ENCODE measurements around the gene DEPP1. TPM values are rescaled to one million over a fixed set of nuclear protein-coding genes. Genes with fewer than 3 reads are reported as not detected.
A peak's percentile ranks its signal among the peaks of the same experiment; 100 is the strongest.

The DEPP1 gene
- total and polyA plus RNA-seq, 2 of the 13 experiments (the other 11 are each of a cell fraction or from before 2014, with no cell fraction given): 14.8 to 270 TPM

DNA sequence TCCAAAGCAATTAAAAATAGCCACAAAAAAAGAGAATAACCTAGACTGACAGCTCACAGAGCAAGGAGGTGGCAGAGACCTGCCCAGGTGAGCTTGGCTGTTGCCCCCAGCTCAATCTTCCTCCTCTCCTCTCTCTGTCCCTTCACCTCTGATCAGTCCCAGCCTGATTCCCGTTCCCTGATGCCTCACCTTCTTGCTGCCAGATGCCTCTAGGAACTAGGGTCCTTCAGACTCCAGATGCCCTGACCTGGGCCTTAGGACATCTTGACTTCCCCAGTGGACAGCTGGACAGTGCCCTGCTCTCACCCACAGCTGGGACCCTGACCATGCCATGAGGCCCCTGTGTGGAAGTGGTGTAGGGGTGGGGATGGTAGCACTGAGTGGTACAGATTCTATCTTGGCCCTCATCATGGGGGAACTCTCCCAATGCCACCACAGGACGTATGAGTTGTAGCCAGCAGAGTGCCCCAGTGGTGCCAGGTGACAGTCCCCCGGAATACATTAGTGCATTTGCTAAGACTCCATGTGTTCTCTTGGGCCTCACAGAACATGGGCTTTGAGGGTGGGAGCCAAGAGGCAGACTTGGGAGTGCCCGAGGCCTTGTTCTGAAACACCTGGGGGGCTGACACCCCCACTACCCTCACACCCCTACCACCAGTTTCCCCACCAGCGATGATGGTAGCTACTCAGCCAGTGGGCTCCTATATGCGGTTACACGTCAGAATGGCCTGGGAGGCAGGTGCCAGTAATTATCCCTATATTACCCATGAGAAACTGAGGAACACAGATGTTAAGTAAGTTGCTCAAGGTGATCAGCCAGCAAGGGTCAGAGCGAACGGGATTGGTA, 2.0 kb downstream of the DEPP1 start (continued):
- TF ChIP-seq, protein P1, sequence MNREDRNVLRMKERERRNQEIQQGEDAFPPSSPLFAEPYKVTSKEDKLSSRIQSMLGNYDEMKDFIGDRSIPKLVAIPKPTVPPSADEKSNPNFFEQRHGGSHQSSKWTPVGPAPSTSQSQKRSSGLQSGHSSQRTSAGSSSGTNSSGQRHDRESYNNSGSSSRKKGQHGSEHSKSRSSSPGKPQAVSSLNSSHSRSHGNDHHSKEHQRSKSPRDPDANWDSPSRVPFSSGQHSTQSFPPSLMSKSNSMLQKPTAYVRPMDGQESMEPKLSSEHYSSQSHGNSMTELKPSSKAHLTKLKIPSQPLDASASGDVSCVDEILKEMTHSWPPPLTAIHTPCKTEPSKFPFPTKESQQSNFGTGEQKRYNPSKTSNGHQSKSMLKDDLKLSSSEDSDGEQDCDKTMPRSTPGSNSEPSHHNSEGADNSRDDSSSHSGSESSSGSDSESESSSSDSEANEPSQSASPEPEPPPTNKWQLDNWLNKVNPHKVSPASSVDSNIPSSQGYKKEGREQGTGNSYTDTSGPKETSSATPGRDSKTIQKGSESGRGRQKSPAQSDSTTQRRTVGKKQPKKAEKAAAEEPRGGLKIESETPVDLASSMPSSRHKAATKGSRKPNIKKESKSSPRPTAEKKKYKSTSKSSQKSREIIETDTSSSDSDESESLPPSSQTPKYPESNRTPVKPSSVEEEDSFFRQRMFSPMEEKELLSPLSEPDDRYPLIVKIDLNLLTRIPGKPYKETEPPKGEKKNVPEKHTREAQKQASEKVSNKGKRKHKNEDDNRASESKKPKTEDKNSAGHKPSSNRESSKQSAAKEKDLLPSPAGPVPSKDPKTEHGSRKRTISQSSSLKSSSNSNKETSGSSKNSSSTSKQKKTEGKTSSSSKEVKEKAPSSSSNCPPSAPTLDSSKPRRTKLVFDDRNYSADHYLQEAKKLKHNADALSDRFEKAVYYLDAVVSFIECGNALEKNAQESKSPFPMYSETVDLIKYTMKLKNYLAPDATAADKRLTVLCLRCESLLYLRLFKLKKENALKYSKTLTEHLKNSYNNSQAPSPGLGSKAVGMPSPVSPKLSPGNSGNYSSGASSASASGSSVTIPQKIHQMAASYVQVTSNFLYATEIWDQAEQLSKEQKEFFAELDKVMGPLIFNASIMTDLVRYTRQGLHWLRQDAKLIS (CRISPR knock-in tag; IDR thresholded peaks at IDR 0.05): peak; percentile 68; the same call in 1 of the 2 replicates
- TF ChIP-seq, protein P2, sequence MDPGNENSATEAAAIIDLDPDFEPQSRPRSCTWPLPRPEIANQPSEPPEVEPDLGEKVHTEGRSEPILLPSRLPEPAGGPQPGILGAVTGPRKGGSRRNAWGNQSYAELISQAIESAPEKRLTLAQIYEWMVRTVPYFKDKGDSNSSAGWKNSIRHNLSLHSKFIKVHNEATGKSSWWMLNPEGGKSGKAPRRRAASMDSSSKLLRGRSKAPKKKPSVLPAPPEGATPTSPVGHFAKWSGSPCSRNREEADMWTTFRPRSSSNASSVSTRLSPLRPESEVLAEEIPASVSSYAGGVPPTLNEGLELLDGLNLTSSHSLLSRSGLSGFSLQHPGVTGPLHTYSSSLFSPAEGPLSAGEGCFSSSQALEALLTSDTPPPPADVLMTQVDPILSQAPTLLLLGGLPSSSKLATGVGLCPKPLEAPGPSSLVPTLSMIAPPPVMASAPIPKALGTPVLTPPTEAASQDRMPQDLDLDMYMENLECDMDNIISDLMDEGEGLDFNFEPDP (CRISPR knock-in tag; conservative IDR thresholded peaks at IDR 0.05): no peak
- TF ChIP-seq TCF7L2 (IDR thresholded peaks at IDR 0.05; ENCODE audit: low read depth, low read length) (no peak), MEIS1 (CRISPR knock-in tag; IDR thresholded peaks at IDR 0.05; ENCODE audit: borderline replicate concordance) (no peak), SRSF9 (IDR thresholded peaks at IDR 0.05; ENCODE audit: borderline replicate concordance, insufficient read depth, low read depth, low read length, poor library complexity, severe bottlenecking) (no peak), MYNN (CRISPR knock-in tag; IDR thresholded peaks at IDR 0.05; ENCODE audit: low read depth) (no peak), POGZ (CRISPR knock-in tag; IDR thresholded peaks at IDR 0.05) (no peak; the same call in 1 of the 2 replicates), KDM2A (CRISPR knock-in tag; IDR thresholded peaks at IDR 0.05; ENCODE audit: borderline replicate concordance, low read depth) (peak; percentile 17; the same call in 1 of the 2 replicates), KDM1A (CRISPR knock-in tag; IDR thresholded peaks at IDR 0.05) (no peak), SMARCC2 (IDR thresholded peaks at IDR 0.05) (no peak), NR2F6 (IDR thresholded peaks at IDR 0.05) (no peak), NR2F6 (CRISPR knock-in tag; IDR thresholded peaks at IDR 0.05) (no peak; the same call in none of the 2 replicates)
- TF ChIP-seq, protein P3, sequence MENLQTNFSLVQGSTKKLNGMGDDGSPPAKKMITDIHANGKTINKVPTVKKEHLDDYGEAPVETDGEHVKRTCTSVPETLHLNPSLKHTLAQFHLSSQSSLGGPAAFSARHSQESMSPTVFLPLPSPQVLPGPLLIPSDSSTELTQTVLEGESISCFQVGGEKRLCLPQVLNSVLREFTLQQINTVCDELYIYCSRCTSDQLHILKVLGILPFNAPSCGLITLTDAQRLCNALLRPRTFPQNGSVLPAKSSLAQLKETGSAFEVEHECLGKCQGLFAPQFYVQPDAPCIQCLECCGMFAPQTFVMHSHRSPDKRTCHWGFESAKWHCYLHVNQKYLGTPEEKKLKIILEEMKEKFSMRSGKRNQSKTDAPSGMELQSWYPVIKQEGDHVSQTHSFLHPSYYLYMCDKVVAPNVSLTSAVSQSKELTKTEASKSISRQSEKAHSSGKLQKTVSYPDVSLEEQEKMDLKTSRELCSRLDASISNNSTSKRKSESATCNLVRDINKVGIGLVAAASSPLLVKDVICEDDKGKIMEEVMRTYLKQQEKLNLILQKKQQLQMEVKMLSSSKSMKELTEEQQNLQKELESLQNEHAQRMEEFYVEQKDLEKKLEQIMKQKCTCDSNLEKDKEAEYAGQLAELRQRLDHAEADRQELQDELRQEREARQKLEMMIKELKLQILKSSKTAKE (CRISPR knock-in tag; IDR thresholded peaks at IDR 0.05; ENCODE audit: borderline replicate concordance): peak; percentile 43; the same call in 1 of the 2 replicates
- TF ChIP-seq, protein P4, sequence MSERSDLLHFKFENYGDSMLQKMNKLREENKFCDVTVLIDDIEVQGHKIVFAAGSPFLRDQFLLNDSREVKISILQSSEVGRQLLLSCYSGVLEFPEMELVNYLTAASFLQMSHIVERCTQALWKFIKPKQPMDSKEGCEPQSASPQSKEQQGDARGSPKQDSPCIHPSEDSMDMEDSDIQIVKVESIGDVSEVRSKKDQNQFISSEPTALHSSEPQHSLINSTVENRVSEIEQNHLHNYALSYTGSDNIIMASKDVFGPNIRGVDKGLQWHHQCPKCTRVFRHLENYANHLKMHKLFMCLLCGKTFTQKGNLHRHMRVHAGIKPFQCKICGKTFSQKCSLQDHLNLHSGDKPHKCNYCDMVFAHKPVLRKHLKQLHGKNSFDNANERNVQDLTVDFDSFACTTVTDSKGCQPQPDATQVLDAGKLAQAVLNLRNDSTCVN (CRISPR knock-in tag; IDR thresholded peaks at IDR 0.05; ENCODE audit: borderline replicate concordance): no peak
- TF ChIP-seq, protein P5, sequence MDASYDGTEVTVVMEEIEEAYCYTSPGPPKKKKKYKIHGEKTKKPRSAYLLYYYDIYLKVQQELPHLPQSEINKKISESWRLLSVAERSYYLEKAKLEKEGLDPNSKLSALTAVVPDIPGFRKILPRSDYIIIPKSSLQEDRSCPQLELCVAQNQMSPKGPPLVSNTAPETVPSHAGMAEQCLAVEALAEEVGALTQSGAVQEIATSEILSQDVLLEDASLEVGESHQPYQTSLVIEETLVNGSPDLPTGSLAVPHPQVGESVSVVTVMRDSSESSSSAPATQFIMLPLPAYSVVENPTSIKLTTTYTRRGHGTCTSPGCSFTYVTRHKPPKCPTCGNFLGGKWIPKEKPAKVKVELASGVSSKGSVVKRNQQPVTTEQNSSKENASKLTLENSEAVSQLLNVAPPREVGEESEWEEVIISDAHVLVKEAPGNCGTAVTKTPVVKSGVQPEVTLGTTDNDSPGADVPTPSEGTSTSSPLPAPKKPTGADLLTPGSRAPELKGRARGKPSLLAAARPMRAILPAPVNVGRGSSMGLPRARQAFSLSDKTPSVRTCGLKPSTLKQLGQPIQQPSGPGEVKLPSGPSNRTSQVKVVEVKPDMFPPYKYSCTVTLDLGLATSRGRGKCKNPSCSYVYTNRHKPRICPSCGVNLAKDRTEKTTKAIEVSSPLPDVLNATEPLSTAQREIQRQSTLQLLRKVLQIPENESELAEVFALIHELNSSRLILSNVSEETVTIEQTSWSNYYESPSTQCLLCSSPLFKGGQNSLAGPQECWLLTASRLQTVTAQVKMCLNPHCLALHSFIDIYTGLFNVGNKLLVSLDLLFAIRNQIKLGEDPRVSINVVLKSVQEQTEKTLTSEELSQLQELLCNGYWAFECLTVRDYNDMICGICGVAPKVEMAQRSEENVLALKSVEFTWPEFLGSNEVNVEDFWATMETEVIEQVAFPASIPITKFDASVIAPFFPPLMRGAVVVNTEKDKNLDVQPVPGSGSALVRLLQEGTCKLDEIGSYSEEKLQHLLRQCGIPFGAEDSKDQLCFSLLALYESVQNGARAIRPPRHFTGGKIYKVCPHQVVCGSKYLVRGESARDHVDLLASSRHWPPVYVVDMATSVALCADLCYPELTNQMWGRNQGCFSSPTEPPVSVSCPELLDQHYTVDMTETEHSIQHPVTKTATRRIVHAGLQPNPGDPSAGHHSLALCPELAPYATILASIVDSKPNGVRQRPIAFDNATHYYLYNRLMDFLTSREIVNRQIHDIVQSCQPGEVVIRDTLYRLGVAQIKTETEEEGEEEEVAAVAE (CRISPR knock-in tag; IDR thresholded peaks at IDR 0.05; ENCODE audit: borderline replicate concordance): no peak; the same call in 1 of the 2 replicates
